ENCODE results near the gene HPS5.
"Not testable (repeated sequence)": the region's sequence is repeated elsewhere in the genome, so short reads cannot be mapped to it uniquely, and the experiment has no call there.

DNA sequence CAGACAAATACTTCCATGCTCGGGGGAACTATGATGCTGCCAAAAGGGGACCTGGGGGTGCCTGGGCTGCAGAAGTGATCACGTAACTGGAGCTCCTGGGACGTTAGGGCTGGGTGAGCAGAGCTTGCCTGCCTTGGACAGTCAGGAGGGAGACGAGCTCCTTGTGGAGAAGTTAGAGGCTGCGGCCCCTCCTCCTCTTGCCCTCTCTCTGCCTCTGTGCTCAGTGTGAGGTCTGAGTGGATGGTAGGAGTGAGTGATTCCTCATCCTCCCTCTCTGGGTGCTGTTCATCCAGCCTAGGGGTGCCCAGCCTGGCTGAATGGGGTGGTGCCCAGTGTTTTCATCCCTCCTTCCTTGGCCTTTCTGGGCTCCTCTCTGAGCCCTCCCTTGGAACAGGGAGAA is 52.7 kb downstream of the HPS5 start:
- TF ChIP-seq, protein P1, sequence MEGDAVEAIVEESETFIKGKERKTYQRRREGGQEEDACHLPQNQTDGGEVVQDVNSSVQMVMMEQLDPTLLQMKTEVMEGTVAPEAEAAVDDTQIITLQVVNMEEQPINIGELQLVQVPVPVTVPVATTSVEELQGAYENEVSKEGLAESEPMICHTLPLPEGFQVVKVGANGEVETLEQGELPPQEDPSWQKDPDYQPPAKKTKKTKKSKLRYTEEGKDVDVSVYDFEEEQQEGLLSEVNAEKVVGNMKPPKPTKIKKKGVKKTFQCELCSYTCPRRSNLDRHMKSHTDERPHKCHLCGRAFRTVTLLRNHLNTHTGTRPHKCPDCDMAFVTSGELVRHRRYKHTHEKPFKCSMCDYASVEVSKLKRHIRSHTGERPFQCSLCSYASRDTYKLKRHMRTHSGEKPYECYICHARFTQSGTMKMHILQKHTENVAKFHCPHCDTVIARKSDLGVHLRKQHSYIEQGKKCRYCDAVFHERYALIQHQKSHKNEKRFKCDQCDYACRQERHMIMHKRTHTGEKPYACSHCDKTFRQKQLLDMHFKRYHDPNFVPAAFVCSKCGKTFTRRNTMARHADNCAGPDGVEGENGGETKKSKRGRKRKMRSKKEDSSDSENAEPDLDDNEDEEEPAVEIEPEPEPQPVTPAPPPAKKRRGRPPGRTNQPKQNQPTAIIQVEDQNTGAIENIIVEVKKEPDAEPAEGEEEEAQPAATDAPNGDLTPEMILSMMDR (conservative IDR thresholded peaks at IDR 0.05; ENCODE audit: low read length), result not testable (repeated sequence)
- not testable (repeated sequence) for TF ChIP-seq EZH2phosphoT487 (IDR thresholded peaks at IDR 0.05; ENCODE audit: borderline replicate concordance, low read depth, low read length)

Data from OCI-LY7 (cell line).